WTC11 (cell line): Measurements from ENCODE around the gene PRSS8.

Experiments
- JUN ChIP-seq: sonication (generic); formaldehyde crosslinking; IDR thresholded peaks from 2 replicates; pipeline ENCODE4 v1.8.0; 2023; ENCODE audit warnings: mild to moderate bottlenecking, missing genetic modification reagents
- KAT7 ChIP-seq: sonication (generic); formaldehyde crosslinking; IDR thresholded peaks from 2 replicates; pipeline ENCODE4 v1.8.1; 2023; ENCODE audit warnings: missing genetic modification reagents, mild to moderate bottlenecking, borderline replicate concordance
- NR3C1 ChIP-seq: sonication (generic); formaldehyde crosslinking; conservative IDR thresholded peaks from 2 replicates; pipeline ENCODE4 v1.8.1; 2023; ENCODE audit warnings: low read depth, mild to moderate bottlenecking, missing genetic modification reagents
- ZBTB21 ChIP-seq: sonication (generic); formaldehyde crosslinking; IDR thresholded peaks from 2 replicates; pipeline ENCODE4 v1.8.1; 2023; ENCODE audit warnings: mild to moderate bottlenecking, missing genetic modification reagents, borderline replicate concordance
- TF ChIP-seq, protein P1 (sequence below): sonication (generic); formaldehyde crosslinking; IDR thresholded peaks from 2 replicates; pipeline ENCODE4 v1.8.1; 2023; ENCODE audit warnings: mild to moderate bottlenecking, missing genetic modification reagents, moderate library complexity
- TF ChIP-seq, protein P2 (sequence below): fragments of 200-600 bp; IDR thresholded peaks from 2 replicates; pipeline ENCODE4 v1.8.0; 2022; ENCODE audit warnings: antibody characterized with exemption

DNA sequence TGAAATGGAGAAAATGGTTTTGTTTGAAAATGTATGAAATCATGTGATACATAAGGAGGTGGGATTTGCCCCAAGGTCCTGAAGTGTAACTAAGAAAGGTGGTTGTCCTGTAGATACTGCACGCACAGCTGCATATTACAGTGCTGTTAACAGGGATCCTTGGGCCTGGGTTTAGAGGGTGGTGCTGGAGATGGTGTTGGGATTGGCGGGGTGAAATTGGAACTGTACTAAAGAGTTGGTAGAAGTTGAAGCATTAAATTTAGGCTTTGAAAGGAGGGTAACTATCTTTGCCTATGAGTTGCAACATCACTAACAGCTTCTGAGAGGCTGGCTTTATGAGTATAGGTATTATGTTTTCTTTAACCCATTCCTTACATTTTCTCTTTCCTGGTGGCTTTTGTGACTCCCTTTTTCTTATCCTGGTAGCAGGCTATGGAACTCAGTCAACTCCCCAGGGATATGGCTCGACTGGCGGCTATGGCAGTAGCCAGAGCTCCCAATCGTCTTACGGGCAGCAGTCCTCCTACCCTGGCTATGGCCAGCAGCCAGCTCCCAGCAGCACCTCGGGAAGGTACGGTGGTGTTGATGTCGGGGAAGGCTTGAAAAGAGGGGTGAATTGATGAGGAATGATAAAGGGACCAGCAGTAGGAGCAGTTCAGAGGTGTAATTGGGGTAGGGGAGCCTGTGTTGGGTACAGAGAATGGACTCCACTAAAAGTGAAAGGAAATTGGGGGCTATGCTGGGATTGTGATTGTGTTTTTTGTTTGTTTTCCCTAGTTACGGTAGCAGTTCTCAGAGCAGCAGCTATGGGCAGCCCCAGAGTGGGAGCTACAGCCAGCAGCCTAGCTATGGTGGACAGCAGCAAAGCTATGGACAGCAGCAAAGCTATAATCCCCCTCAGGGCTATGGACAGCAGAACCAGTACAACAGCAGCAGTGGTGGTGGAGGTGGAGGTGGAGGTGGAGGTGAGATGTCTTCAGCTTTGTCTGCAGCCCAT lies 48.2 kb upstream of the PRSS8 start:
- TF ChIP-seq ZBTB21 (CRISPR knock-in tag) (no peak), NR3C1 (CRISPR knock-in tag) (no peak), JUN (CRISPR knock-in tag) (no peak), KAT7 (no peak)
- TF ChIP-seq, protein P1, sequence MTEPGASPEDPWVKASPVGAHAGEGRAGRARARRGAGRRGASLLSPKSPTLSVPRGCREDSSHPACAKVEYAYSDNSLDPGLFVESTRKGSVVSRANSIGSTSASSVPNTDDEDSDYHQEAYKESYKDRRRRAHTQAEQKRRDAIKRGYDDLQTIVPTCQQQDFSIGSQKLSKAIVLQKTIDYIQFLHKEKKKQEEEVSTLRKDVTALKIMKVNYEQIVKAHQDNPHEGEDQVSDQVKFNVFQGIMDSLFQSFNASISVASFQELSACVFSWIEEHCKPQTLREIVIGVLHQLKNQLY (CRISPR knock-in tag), result no peak
- TF ChIP-seq, protein P2, sequence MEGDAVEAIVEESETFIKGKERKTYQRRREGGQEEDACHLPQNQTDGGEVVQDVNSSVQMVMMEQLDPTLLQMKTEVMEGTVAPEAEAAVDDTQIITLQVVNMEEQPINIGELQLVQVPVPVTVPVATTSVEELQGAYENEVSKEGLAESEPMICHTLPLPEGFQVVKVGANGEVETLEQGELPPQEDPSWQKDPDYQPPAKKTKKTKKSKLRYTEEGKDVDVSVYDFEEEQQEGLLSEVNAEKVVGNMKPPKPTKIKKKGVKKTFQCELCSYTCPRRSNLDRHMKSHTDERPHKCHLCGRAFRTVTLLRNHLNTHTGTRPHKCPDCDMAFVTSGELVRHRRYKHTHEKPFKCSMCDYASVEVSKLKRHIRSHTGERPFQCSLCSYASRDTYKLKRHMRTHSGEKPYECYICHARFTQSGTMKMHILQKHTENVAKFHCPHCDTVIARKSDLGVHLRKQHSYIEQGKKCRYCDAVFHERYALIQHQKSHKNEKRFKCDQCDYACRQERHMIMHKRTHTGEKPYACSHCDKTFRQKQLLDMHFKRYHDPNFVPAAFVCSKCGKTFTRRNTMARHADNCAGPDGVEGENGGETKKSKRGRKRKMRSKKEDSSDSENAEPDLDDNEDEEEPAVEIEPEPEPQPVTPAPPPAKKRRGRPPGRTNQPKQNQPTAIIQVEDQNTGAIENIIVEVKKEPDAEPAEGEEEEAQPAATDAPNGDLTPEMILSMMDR, result no peak
